Measurements from ENCODE around the gene MLLT1.

The MLLT1 gene

GRCh38 chr19:6221878-6222746, 57.7 kb downstream of the MLLT1 start:
- no peak for DNase-seq (ENCODE audit: low read depth)

GRCh38 chr19:6221220-6221877, 58.4 kb downstream of the MLLT1 start:
- no peak for DNase-seq (ENCODE audit: low read depth)

- DNase-seq (ENCODE audit: low read depth) = peak; percentile 42
Observed at GRCh38 chr19:6220385-6221191, 59.2 kb downstream of the MLLT1 start.

- DNase-seq (ENCODE audit: low read depth) = no peak
Observed at GRCh38 chr19:6219586-6220290, 60.0 kb downstream of the MLLT1 start.

GRCh38 chr19:6219147-6219525, 60.6 kb downstream of the MLLT1 start:
- DNase-seq (ENCODE audit: low read depth) = no peak

- peak; percentile 60 for DNase-seq (ENCODE audit: low read depth)
Observed at GRCh38 chr19:6218491-6219146, 61.2 kb downstream of the MLLT1 start.

- no peak for DNase-seq (ENCODE audit: low read depth)
Observed at GRCh38 chr19:6217752-6218334, 61.9 kb downstream of the MLLT1 start.

GRCh38 chr19:6216996-6217751, 62.6 kb downstream of the MLLT1 start:
- no peak for DNase-seq (ENCODE audit: low read depth)

- DNase-seq (ENCODE audit: low read depth) = no peak
Observed at GRCh38 chr19:6216236-6216995, 63.4 kb downstream of the MLLT1 start.

GRCh38 chr19:6215701-6216235, 64.0 kb downstream of the MLLT1 start:
- DNase-seq (ENCODE audit: low read depth) = no peak

GRCh38 chr19:6214881-6215541, 64.8 kb downstream of the MLLT1 start:
- DNase-seq (ENCODE audit: low read depth) = no peak

- no peak for DNase-seq (ENCODE audit: low read depth)
Observed at GRCh38 chr19:6213696-6214641, 65.8 kb downstream of the MLLT1 start.

GRCh38 chr19:6213266-6213595, 66.5 kb downstream of the MLLT1 start:
- no peak for DNase-seq (ENCODE audit: low read depth)

GRCh38 chr19:6212403-6213265, 67.1 kb downstream of the MLLT1 start:
- no peak for DNase-seq (ENCODE audit: low read depth)

GRCh38 chr19:6211632-6212402, 68.0 kb downstream of the MLLT1 start:
- no peak for DNase-seq (ENCODE audit: low read depth)

Measured in stromal cell of bone marrow (primary cell).